Measurements from ENCODE around the gene ATF4. TPM values are rescaled to one million over a fixed set of nuclear protein-coding genes. Genes with fewer than 3 reads are reported as not detected.

Gene ATF4
- total and polyA plus RNA-seq, 2 of the 8 experiments (the other 6 are each of a cell fraction or from before 2014, with no cell fraction given) = 553 to 704 TPM

GRCh38 chr22:39553429-39553828 lies 33.1 kb downstream of the ATF4 start (continued):
- TF ChIP-seq CTCF (IDR thresholded peaks at IDR 0.05; ENCODE audit: control extremely low read depth in 1 of 3, insufficient read depth in 1 of 3, low read depth in 1 of 3, low read length in 3 of 3) (no peak), SIN3A (conservative IDR thresholded peaks at IDR 0.05 in 1 of 2, IDR thresholded peaks at IDR 0.05 in 1 of 2; ENCODE audit: low read depth in 1 of 2, low read length in 2 of 2) (no peak), CEBPB (IDR thresholded peaks at IDR 0.05; ENCODE audit: low read depth, low read length) (no peak), JUN (IDR thresholded peaks at IDR 0.05; ENCODE audit: low read depth, low read length) (no peak)

Measured in H1 (cell line).